Jurkat, Clone E6-1 (cell line): ENCODE measurements around the gene ORM2.

Experiments
- DNase-seq: peaks from one replicate; pipeline ENCODE4 v3.0.0-alpha.2; 2011; ENCODE audit warnings: low read depth, low spot score
- H3K4me3 ChIP-seq: 2 replicates; pipeline ENCODE4 v1.5.1; 2011; ENCODE audit warnings: mild to moderate bottlenecking, low read length, control low read depth, moderate library complexity

ORM2 gene

DNA sequence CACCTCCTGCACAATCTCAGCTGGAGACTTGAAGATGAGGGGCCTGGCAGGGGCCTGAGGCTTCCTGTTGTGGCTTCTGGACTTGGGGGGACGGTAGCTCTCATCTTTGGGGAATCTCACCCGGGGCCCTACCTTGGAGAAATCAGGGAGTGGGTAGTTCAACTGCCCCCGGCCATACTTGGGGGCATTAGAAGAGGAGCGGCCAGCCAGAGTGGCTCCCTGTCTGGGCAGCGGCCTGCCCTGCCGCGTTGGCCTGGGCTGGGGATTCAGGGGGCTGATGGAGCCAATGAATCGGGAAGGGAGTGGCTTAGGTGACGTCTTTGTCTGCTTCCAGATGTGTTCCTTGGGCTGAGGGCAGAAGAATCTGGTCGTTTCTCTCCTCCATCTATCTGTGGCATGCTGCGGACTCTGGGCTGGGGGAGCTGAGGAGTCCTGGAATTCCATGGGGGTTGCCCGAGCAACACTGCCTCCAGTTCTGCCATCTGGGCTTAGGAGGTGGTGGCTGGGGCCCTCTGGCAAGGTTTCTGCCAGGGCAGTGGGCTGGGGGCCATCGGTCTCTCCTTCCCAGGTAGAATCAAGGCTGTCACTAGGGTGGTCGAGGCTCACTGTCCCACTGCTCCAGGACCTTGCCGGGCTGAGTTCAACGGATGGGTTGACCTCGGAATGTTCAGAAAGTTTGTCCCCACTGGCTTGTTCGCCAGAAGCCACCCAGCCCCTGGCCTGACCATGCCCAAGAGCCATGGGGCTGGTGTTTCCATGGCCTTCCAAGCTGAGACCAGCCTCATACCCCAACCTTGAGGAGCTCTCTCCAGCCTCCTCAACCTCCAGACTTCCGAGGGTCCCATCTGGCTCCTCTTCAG is 47.1 kb downstream of the ORM2 start:
- no peak for DNase-seq
- no peak overlapping the region for H3K4me3 ChIP-seq

DNA sequence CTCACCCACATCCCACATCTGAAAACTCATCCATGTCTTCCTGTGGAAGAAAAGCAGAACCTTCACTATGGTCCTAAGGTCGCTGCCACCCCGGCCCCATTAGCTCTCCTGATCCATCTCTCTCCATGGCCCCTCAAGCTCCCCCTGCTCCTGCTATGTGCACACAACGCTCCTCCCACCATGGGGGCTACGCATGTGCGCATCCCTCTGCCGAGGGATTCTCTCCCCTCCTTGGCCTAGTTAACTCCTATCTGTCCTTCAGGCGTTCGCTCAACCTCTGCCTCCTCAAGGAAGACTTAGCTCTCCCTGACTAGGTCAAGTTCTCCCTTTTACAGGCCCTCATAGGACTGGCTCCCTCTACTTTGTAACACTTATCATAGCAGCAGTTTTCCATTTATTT is 48.3 kb downstream of the ORM2 start:
- no peak for DNase-seq
- H3K4me3 ChIP-seq = no peak overlapping the region

DNA sequence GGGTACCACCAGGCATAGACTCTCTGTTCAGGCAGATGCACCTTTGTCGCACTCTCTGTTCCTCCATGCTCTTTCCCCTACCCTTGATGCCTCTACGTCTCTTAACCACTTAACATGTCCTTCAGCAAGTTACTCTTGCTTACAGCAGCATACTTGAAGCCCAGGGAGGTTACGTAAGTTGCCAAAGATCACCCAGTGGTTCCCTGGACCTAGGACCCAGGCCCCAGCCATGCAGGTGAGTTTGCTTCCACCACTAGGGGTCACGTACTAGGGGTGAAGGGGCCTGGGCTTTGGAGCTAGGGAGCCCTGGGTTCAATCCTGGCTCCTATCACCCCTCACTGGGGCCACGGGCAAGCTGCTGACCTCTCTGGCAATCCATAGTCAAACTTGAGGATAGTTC is 49.2 kb downstream of the ORM2 start:
- no peak overlapping the region for H3K4me3 ChIP-seq
- DNase-seq = no peak
